ENCODE data around the gene ADGRB3. TPM values are rescaled to one million over a fixed set of nuclear protein-coding genes. Genes with fewer than 3 reads are reported as not detected.

Gene ADGRB3
- under 0.01 TPM in 1 of 2 replicates, not detected in the other for total RNA-seq (ENCODE audit: low replicate concordance)

GRCh38 chr6:68634726-68635411 lies at the start of gene ADGRB3:
TSS of gene ADGRB3 (plus strand) at chr6:68635282. CDS start at chr6:68638676, 3,394 bp downstream.

